ENCODE results near the gene KCNJ14.

The KCNJ14 gene

DNA sequence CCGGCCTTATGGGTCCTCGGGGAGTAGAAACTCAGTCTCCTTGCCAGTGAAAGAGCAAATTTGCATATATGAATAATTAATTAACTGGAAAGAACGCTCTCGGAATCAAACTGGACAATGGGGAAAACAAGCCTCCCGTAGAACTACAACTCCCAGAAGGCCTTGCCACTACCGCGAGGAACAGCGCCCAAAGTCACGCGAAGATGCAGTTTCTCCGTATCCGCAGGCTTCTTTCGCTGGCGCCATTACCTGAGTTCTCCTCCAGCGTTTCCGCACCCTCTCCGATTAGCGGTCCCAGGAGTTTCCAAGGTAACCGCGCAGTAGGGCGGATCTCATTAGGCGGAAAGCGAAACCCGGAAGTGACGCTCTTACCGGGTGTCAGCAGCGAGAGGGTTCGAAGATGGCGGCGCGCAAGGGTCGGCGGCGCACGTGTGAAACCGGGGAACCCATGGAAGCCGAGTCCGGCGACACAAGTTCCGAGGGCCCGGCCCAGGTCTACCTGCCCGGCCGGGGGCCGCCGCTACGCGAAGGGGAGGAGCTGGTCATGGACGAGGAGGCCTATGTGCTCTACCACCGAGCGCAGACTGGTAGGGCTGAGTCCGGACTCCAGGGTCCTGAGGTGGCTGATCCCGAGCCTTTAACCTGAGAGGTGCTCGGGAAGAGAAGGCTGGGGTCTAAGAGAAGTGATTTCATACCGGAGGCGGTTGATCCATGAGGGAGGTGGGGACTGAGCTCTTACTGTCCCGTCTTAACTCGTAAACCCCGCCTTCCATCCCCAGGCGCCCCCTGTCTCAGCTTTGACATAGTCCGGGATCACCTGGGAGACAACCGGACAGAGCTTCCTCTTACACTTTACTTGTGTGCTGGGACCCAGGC lies 9.5 kb upstream of the KCNJ14 start, which contains the start of gene GRWD1:
Gene GRWD1 (plus strand): TSS at position 378 of the 876 bp plus-strand sequence. CDS start 23 bp downstream, at position 401.
- FAIRE-seq = no peak

DNA sequence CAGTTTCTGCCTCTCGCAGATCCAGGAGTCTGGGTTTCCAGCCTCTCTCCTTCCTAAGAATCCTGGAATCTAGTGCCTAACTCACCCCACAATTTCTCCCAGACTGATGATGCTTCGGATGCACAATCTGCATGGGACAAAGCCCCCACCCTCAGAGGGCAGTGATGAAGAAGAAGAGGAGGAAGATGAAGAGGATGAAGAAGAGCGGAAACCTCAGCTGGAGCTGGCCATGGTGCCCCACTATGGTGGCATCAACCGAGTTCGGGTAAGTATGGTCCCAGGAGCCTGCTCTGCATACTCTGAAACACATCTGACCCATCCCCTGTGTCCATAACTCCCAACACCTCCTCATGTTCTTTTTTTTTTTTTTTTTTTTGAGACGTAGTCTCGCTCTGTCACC lies 8.8 kb upstream of the KCNJ14 start:
- FAIRE-seq = no peak

DNA sequence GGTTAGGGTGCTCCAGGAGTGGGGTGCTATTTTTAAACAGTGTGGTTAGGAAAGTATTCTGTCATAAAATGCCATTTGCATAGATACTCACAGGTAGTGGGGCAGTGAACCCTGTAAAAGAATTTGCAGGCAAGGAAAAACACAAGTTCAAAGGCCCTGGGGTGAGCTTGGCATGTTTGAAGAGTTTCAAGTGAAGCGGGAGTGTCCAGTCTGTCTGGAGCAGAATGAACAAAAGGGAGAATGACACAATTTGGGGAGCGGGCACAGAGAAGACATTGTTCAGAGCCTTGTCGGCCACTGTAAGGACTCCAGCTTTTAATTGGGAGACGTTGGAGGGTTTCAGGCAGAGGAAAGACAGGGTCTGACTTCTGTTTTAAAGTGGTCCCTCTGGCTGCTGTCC lies 6.8 kb upstream of the KCNJ14 start:
- FAIRE-seq = no peak

DNA sequence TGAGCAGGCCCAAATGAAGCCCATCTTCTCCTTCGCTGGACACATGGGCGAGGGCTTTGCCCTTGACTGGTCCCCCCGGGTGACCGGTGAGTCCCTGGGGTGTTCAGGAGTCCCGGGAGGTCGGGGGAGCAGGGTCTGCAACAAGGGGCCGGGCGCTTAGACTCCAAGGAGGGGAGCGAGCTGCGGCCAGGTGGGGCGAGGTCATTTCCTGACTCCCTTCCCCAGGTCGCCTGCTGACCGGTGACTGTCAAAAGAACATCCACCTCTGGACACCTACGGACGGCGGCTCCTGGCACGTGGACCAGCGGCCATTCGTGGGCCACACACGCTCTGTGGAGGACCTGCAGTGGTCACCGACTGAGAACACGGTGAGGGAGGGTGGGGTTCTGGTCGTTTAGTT lies 4.9 kb upstream of the KCNJ14 start:
- no peak for FAIRE-seq

- no peak for FAIRE-seq
Observed at GRCh38 chr19:48450863-48451262, 4.5 kb upstream of the KCNJ14 start.

DNA sequence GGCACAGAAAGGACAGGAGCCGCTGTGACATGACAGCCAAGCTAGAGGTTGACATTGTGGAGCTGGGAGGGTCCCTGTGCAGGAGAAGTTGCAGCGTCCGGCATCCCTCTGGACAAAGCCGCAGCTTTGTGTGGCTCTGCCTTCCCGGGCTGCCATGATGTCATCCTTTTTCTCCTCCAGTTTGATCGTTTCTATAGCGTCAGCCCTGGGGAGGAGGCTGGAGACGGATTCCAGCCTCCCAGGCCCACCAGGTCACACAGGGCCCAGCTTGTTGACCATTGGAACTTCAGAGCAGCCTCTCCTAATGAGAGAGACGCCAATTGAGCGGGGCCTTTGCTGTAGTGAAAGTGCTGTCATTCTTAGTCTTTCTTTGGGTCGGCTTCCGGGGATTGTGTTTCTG lies 3.8 kb upstream of the KCNJ14 start:
- no peak for FAIRE-seq

DNA sequence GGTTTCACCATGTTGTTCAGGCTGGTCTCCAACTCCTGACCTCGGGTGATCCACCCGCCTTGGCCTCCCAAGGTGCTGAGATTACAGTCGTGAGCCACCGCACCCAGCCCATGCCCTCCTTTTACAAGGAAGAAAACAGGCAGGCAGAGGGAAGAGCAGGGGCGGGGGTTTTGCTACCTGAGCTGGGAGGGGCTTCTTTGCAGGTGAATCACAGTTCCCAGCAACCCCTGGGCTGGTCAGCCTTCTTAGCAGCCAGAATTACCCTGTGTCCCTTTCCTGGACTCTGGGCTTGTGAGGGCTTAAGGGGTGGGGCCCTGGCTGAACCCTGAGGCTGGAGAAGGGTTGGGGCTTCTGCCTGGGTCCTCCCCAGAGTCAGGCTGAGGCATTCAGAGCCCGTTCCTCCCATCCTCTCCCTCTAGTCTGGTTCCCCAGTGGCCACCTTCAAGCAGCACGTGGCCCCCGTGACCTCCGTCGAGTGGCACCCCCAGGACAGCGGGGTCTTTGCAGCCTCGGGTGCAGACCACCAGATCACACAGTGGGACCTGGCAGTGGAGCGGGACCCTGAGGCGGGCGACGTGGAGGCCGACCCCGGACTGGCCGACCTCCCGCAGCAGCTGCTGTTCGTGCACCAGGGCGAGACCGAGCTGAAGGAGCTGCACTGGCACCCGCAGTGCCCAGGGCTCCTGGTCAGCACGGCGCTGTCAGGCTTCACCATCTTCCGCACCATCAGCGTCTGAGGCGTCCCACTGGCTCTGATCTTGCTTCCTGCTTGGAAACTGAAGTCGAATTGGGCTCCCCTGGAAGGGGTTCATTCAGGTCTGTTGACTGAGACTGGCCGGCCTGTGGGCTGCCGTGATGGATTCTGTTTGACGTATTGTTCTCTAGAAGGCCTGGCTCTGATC lies 2.8 kb upstream of the KCNJ14 start:
- no peak for FAIRE-seq

DNA sequence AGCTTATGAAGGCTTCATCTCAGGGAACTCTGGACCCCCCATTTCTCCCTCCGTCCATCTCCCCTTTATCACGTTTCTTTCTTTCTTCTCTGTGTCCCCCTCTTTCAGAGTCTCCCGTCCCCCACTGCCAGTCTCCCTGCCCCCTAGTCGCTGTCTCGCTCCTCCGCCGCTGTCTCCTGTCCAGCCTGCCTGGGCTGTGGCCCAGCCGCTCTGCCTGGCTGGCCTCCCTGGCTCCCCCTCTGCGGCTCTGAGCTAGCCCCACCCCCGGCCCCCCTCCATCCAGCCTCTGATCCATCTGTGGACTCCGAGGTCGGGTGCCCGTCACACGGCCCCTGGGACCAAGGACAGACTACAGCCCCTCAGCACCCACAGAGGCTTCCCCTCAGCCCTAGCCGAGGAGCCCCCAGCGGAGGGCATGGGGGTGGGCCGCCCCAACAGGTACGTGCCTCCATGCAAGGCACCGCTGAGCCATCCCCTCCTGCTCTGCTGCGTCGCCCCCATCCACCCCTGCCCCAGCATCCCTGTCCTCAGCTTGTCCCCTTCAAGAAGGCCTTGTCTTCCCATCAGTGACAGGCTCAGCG lies 1.1 kb upstream of the KCNJ14 start:
- FAIRE-seq = no peak

DNA sequence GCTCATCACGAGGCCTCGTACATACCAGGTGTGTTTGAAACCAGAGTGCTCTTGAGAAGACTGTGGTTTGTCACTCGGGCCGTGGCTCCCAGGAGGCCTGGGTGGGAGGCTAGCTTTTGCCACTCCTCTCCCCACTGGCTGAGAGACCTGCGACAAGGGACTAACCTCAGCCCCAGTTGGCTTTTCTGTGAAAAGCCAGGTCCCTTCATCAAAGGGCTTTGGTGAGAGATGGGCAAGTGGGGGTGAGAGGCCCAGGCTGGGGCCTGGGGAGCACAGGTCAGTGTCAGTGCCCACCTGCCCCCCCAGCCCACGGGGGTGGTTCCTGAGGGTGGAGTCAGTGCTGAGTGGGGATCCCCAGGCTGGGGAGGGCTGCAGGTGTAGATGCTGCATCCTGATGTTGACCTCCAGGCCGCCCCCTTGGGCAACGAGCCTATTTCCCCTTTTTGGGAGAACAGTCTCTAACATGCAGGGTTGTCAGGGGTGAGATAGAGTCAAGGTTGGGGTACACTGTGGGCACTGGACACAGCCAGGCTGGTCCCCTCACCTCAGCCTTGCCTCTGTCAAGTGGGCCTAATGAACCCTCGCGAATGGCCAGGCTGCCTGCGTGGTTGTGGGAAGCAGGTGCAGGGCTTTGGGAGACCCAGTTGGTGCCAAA lies 661 bp downstream of the KCNJ14 start:
- FAIRE-seq = no peak

- no peak for FAIRE-seq
Observed at GRCh38 chr19:48456864-48457263, 1.5 kb downstream of the KCNJ14 start.

- FAIRE-seq = no peak
Observed at GRCh38 chr19:48458016-48458415, 2.6 kb downstream of the KCNJ14 start.

GRCh38 chr19:48461651-48461981 lies 6.2 kb downstream of the KCNJ14 start:
- no peak for FAIRE-seq

GRCh38 chr19:48461982-48462655 lies 6.7 kb downstream of the KCNJ14 start:
- no peak for FAIRE-seq

GRCh38 chr19:48465215-48465614 lies 9.8 kb downstream of the KCNJ14 start:
- FAIRE-seq = no peak

- FAIRE-seq = no peak
Observed at GRCh38 chr19:48466561-48467325, 11.4 kb downstream of the KCNJ14 start.

- FAIRE-seq = peak; percentile 100
Observed at GRCh38 chr19:48468772-48469288, 13.5 kb downstream of the KCNJ14 start.

DNA sequence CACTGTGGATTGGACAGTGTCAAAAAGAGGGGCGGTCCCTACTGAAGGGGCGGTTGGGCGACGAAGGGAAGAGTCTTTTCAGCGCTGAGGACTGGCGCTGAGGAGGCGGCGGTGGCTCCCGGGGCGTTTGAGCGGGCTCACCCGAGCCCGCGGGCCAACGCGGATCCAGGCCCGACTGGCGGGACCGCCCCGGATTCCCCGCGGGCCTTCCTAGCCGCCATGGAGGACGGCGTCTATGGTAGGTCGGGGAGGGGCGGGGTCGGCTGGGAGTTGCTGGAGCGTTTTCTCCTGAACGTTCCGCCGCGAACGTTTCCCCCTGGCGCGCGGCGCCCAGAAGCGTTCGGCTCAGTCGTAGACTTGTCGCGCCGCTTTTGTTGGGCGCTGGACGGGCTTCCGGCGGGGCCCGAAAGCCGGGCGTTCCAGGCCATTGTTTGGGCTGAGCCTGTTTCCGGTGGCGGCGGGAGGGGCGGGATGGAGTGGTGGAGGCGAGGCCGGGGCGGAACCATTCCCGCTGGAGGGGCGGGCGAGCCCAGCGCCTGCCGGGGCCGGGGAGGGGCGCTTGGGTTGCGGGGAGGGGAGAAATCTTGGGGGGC lies 14.0 kb downstream of the KCNJ14 start, which contains the start of gene CYTH2:
Gene CYTH2 (plus strand): TSS at position 81 of the 593 bp plus-strand sequence. CDS start 139 bp downstream, at position 220.
- FAIRE-seq = no peak

DNA sequence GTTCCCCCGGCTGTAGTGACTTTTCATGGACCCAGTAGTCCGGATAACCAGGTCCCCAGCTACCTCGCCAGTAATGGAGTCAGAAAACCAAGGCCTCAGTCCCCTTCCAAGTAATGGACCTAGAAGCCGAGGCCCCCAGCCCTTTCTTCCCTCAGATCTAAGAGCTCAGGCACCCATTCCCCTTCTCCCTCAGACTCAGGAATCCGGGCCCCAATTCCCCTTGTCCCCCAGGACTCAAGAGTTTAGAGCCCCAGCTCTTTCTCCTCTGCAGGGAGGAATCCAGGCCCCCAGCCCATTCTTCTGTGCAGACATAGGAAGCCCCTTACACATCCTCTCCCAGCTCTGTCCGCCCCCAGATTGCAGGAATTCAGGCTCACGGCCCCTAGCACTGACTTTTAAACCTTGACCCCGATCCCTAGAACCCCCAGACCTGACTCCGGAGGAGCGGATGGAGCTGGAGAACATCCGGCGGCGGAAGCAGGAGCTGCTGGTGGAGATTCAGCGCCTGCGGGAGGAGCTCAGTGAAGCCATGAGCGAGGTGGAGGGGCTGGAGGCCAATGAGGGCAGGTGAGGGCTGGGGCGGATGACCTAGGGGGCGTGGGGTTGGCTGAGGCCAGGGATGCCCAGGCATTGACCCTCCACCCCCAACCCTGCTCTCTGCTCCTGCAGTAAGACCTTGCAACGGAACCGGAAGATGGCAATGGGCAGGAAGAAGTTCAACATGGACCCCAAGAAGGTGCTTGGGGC lies 14.7 kb downstream of the KCNJ14 start:
- FAIRE-seq = no peak

- no peak for FAIRE-seq
Observed at GRCh38 chr19:48470856-48471255, 15.5 kb downstream of the KCNJ14 start.

GRCh38 chr19:48471836-48472235 lies 16.5 kb downstream of the KCNJ14 start:
- no peak for FAIRE-seq

Measured in endometrium (tissue), 2 donors.